Measurements from ENCODE around the gene KITLG.

The KITLG gene

DNA sequence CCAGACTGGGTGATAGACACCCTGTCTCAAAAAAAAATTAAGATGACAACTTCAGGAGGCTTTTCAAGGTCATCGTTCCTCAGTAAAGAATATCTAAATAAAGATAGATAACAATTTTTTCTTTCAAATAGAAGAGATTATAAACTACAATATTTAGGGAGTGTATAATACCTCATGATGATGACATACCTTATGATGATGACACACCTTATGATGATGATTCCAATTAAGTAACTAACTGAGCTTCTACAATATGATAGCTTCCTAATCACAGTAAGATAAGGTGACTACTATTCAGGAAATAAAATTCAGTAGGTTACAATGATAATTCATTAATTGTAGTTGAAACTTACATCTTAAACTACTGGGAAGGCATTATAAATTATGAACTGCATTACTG, 40.4 kb downstream of the KITLG start:
- TF ChIP-seq, protein P1, sequence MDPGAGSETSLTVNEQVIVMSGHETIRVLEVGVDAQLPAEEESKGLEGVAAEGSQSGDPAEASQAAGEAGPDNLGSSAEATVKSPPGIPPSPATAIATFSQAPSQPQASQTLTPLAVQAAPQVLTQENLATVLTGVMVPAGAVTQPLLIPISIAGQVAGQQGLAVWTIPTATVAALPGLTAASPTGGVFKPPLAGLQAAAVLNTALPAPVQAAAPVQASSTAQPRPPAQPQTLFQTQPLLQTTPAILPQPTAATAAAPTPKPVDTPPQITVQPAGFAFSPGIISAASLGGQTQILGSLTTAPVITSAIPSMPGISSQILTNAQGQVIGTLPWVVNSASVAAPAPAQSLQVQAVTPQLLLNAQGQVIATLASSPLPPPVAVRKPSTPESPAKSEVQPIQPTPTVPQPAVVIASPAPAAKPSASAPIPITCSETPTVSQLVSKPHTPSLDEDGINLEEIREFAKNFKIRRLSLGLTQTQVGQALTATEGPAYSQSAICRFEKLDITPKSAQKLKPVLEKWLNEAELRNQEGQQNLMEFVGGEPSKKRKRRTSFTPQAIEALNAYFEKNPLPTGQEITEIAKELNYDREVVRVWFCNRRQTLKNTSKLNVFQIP (CRISPR knock-in tag; IDR thresholded peaks at IDR 0.05; ENCODE audit: borderline replicate concordance, low read depth): no peak
- TF ChIP-seq CREB5 (CRISPR knock-in tag; IDR thresholded peaks at IDR 0.05; ENCODE audit: low read depth) (no peak), TOX (CRISPR knock-in tag; IDR thresholded peaks at IDR 0.05; ENCODE audit: borderline replicate concordance) (no peak), ARNTL (CRISPR knock-in tag; IDR thresholded peaks at IDR 0.05; ENCODE audit: borderline replicate concordance, low read depth) (no peak), ISL1 (CRISPR knock-in tag; IDR thresholded peaks at IDR 0.05) (no peak), TSHZ2 (CRISPR knock-in tag; IDR thresholded peaks at IDR 0.05) (no peak), ZNF8 (CRISPR knock-in tag; IDR thresholded peaks at IDR 0.05) (no peak), ZC3H10 (CRISPR knock-in tag; IDR thresholded peaks at IDR 0.05) (no peak), ESRRG (CRISPR knock-in tag; IDR thresholded peaks at IDR 0.05) (no peak), SNAI2 (CRISPR knock-in tag; IDR thresholded peaks at IDR 0.05) (no peak), ZFP30 (CRISPR knock-in tag; IDR thresholded peaks at IDR 0.05) (no peak)
- TF ChIP-seq, protein P2, sequence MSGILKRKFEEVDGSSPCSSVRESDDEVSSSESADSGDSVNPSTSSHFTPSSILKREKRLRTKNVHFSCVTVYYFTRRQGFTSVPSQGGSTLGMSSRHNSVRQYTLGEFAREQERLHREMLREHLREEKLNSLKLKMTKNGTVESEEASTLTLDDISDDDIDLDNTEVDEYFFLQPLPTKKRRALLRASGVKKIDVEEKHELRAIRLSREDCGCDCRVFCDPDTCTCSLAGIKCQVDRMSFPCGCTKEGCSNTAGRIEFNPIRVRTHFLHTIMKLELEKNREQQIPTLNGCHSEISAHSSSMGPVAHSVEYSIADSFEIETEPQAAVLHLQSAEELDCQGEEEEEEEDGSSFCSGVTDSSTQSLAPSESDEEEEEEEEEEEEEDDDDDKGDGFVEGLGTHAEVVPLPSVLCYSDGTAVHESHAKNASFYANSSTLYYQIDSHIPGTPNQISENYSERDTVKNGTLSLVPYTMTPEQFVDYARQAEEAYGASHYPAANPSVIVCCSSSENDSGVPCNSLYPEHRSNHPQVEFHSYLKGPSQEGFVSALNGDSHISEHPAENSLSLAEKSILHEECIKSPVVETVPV (CRISPR knock-in tag; IDR thresholded peaks at IDR 0.05): no peak
- TF ChIP-seq, protein P3, sequence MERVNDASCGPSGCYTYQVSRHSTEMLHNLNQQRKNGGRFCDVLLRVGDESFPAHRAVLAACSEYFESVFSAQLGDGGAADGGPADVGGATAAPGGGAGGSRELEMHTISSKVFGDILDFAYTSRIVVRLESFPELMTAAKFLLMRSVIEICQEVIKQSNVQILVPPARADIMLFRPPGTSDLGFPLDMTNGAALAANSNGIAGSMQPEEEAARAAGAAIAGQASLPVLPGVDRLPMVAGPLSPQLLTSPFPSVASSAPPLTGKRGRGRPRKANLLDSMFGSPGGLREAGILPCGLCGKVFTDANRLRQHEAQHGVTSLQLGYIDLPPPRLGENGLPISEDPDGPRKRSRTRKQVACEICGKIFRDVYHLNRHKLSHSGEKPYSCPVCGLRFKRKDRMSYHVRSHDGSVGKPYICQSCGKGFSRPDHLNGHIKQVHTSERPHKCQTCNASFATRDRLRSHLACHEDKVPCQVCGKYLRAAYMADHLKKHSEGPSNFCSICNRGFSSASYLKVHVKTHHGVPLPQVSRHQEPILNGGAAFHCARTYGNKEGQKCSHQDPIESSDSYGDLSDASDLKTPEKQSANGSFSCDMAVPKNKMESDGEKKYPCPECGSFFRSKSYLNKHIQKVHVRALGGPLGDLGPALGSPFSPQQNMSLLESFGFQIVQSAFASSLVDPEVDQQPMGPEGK (CRISPR knock-in tag; IDR thresholded peaks at IDR 0.05; ENCODE audit: borderline replicate concordance): no peak
- no peak for ATAC-seq

DNA sequence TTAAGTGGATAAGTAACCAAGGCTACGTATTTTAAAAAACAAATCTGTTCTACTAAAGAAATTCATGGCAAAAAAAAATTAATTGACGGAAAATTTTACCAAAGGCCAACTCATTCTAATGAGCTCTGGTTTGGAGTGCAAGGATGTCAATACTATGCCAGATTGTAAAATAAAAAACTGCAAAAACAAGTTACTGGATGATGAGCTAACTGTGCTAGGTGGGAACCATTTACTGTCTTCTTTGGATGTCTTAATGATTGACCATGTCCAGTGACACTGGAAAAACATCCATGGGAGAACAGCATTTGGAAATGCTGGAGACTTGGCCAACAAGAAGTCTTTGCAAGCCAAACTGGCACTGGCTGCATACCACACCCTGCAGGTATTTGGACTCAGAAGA, 41.6 kb downstream of the KITLG start:
- no peak for ATAC-seq
- no peak for TF ChIP-seq ESRRG (CRISPR knock-in tag; IDR thresholded peaks at IDR 0.05)
- TF ChIP-seq ZFP3 (CRISPR knock-in tag; IDR thresholded peaks at IDR 0.05): no peak
- TF ChIP-seq ZNF8 (CRISPR knock-in tag; IDR thresholded peaks at IDR 0.05): no peak
- no peak for TF ChIP-seq ZFP30 (CRISPR knock-in tag; IDR thresholded peaks at IDR 0.05)
- no peak for TF ChIP-seq ZNF565 (CRISPR knock-in tag; conservative IDR thresholded peaks at IDR 0.05; ENCODE audit: low read depth)
- TF ChIP-seq TOX (CRISPR knock-in tag; IDR thresholded peaks at IDR 0.05; ENCODE audit: borderline replicate concordance): no peak
- TF ChIP-seq, protein P2 (CRISPR knock-in tag; IDR thresholded peaks at IDR 0.05): no peak
- TF ChIP-seq PPARA (CRISPR knock-in tag; IDR thresholded peaks at IDR 0.05; ENCODE audit: borderline replicate concordance): no peak
- TF ChIP-seq CREB5 (CRISPR knock-in tag; IDR thresholded peaks at IDR 0.05; ENCODE audit: low read depth): no peak
- TF ChIP-seq TSHZ2 (CRISPR knock-in tag; IDR thresholded peaks at IDR 0.05): no peak
- no peak for TF ChIP-seq ARNTL (CRISPR knock-in tag; IDR thresholded peaks at IDR 0.05; ENCODE audit: borderline replicate concordance, low read depth)
- no peak for TF ChIP-seq TCF4 (CRISPR knock-in tag; IDR thresholded peaks at IDR 0.05; ENCODE audit: borderline replicate concordance)
- TF ChIP-seq ISL1 (CRISPR knock-in tag; IDR thresholded peaks at IDR 0.05): no peak
- no peak for TF ChIP-seq CSDC2 (CRISPR knock-in tag; IDR thresholded peaks at IDR 0.05)
- TF ChIP-seq GLIS3 (CRISPR knock-in tag; IDR thresholded peaks at IDR 0.05): no peak
- TF ChIP-seq, protein P3 (CRISPR knock-in tag; IDR thresholded peaks at IDR 0.05; ENCODE audit: borderline replicate concordance): no peak
